Measurements from ENCODE around the gene ESRRB.

Gene ESRRB

DNA sequence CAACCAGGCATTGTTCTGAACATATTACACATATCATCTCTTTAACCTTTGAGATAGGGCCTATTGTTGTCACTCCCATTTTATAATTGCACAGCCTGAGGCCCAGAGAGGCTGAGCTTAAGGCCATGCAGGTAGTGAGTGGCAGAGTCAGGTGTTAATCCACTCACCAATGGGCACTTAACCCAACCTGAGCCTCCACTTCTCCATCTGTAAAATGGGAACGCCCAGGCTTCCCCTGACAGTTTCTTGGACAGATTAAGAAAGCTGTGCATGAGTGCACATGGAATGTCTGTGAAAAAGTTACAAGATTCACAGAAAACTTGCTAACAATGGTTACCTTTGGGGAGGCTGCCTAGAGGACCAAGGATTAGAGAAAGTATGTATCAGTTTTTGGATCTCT, 32.9 kb downstream of the ESRRB start:
- no peak for DNase-seq (ENCODE audit: low spot score)
- TF ChIP-seq CTCF (IDR thresholded peaks at IDR 0.05; ENCODE audit: extremely low read depth, missing control alignments), result no peak

DNA sequence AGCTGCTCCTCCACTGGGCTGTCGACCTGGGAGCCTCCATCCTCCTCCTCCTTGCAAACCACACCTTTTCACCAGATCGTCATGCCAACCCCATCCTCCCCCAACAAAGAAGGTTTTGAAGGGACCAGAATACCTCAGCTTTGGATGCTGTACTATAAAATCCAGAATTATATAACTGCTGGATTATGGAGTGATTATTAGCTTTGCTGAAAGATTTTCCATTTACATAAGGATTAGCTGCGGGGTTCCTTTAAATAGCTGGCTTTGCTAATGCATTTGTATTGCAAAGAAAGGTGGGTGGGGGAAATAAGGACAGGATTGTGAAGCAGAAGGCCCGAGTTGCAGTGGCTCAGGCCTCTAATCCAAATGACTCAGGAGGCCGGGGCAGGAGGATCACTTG, 36.6 kb downstream of the ESRRB start:
- no peak for TF ChIP-seq CTCF (IDR thresholded peaks at IDR 0.05; ENCODE audit: extremely low read depth, missing control alignments)
- DNase-seq (ENCODE audit: low spot score), result no peak

GRCh38 chr14:76413106-76413961, 37.4 kb downstream of the ESRRB start:
- no peak for DNase-seq (ENCODE audit: low spot score)
- no peak for TF ChIP-seq CTCF (IDR thresholded peaks at IDR 0.05; ENCODE audit: extremely low read depth, missing control alignments)

DNA sequence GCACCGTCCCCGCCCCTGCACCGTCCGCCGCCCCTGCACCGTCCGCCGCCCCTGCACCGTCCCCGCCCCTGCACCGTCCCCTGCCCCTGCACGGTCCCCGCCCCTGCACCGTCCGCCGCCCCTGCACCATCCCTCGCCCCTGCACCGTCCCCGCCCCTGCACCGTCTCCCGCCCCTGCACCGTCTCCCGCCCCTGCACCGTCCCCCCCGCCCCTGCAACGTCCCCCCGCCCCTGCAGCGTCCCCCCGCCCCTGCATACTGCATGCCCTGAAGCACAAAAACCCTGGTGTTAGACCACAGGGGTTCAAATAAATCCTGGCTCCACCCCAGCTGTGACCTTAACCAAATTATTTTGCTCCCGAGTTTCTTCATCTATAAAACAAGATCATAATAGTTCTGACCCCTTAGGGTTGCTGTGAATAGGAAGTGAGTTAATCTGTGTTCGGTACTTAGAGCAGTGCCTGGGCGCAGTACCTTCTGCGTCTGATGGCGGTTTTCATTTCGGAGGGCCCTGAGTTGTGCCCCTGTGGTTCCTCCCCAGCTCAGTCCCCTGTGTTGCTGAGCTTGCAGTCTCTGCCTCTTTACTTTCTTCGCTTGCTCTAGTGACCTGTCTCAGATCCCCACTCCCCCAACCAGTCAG, 38.1 kb downstream of the ESRRB start:
- no peak for DNase-seq (ENCODE audit: low spot score)
- TF ChIP-seq CTCF (IDR thresholded peaks at IDR 0.05; ENCODE audit: extremely low read depth, missing control alignments), result no peak

GRCh38 chr14:76419399-76419798, 43.5 kb downstream of the ESRRB start:
- TF ChIP-seq CTCF (IDR thresholded peaks at IDR 0.05; ENCODE audit: extremely low read depth, missing control alignments), result no peak
- no peak for DNase-seq (ENCODE audit: low spot score)

DNA sequence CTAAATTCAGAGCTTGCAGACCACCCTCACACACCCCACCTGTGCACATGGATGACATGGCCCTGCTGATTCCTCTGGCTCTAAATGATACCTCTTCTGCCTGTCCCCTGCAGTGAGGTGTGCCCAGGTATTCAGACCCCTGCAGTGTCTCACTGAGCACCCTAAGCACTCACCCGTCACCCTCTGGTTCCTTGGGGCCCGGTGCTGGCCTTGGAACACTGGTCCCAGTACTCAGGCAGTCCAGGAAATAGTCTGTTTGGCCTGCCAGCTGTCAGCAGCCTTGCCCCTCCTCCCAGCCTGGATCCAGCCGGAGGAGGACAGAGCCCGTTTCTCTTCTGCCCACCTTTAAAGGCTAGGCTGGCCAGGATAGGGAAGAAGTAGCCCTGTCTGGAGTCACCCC, 44.9 kb downstream of the ESRRB start:
- no peak for DNase-seq (ENCODE audit: low spot score)
- no peak for TF ChIP-seq CTCF (IDR thresholded peaks at IDR 0.05; ENCODE audit: extremely low read depth, missing control alignments)

GRCh38 chr14:76421662-76422061, 45.7 kb downstream of the ESRRB start:
- no peak for TF ChIP-seq CTCF (IDR thresholded peaks at IDR 0.05; ENCODE audit: extremely low read depth, missing control alignments)
- no peak for DNase-seq (ENCODE audit: low spot score)

Data from GM20000 (cell line).